H1 (cell line): ENCODE data around the gene MYO15B. TPM values are rescaled to one million over a fixed set of nuclear protein-coding genes. Genes with fewer than 3 reads are reported as not detected.

Experiments used
- ATF3 ChIP-seq: IDR thresholded peaks from 2 replicates; pipeline ENCODE4 v1.6.1; 2011; ENCODE audit warnings: low read depth, mild to moderate bottlenecking, low read length; ENCODE audit not compliant: insufficient read depth
- CHD7 ChIP-seq: fragments of 300-600 bp; sonication (generic); IDR thresholded peaks from 2 replicates; pipeline ENCODE4 v1.7.1; 2012; ENCODE audit warnings: low read length, moderate library complexity, mild to moderate bottlenecking, inconsistent platforms; ENCODE audit not compliant: insufficient replicate concordance
- MAFK ChIP-seq: IDR thresholded peaks from 2 replicates; pipeline ENCODE4 v1.6.1; 2012; ENCODE audit warnings: low read depth, mild to moderate bottlenecking, improper control_type of control experiment, low read length
- polyA plus RNA-seq, 7 experiments: library from polyadenylated mRNA; depleted of rRNA in 3 of 7; stranded (reverse) in 5 of 7; unstranded in 2 of 7; fragments of >200 nt in 5 of 7; fragments of 200-250 nt in 2 of 7; gene quantifications; 1 replicate in 5 of 7; 2 replicates in 1 of 7; 4 replicates in 1 of 7; pipeline versions ENCODE4 v1.2.1 to v1.2.3, GENCODE V29; 2011 to 2013; ENCODE audit warnings: missing spikeins in 2 of 7, mixed read lengths in 2 of 7
- total RNA-seq: library from RNA; stranded (reverse); fragmentation: NEBNext Ultra II Directional; extraction: Animal tissue kit (Norgen Biotek cat#: 25700); gene quantifications from 2 replicates; pipeline ENCODE4 v1.2.1, GENCODE V29; 2021

MYO15B gene
- total and polyA plus RNA-seq, 2 of the 8 experiments (the other 6 are each of a cell fraction or from before 2014, with no cell fraction given), result 7.1 to 11.2 TPM

- no peak for TF ChIP-seq CHD7
- no peak for TF ChIP-seq ATF3
- TF ChIP-seq MAFK, result no peak
- TF ChIP-seq, all 59 proteins: peak for 0
These were observed 30.1 kb downstream of the MYO15B start (continued) for GRCh38 chr17:75617675-75618074.
